Mesenchymal stem cell (in vitro differentiated cells and primary cell): ENCODE results near the gene FXYD1.
A peak's percentile ranks its signal among the peaks of the same experiment; 100 is the strongest.

Source experiments
- DNase-seq: peaks from one replicate; pipeline ENCODE4 v3.0.0-alpha.2; 2013
- H2AFZ ChIP-seq: one replicate; pipeline ENCODE4 v1.6.1; 2013; ENCODE audit warnings: low read depth, mild to moderate bottlenecking, control low read depth, inconsistent platforms, low read length, moderate library complexity
- H2AK5ac ChIP-seq: 2 replicates; pipeline ENCODE4 v1.6.1; 2013; ENCODE audit warnings: low read length, moderate library complexity, mild to moderate bottlenecking, inconsistent platforms; ENCODE audit not compliant: severe bottlenecking
- H2BK120ac ChIP-seq: one replicate; pipeline ENCODE4 v1.6.1; 2013; ENCODE audit warnings: low read depth, mild to moderate bottlenecking, inconsistent platforms, low read length, moderate library complexity
- H2BK12ac ChIP-seq, 2 experiments: one replicate each; pipeline ENCODE4 v1.6.1; 2013; ENCODE audit warnings: inconsistent platforms in 2 of 2, low read length in 2 of 2, mild to moderate bottlenecking in 2 of 2, moderate library complexity in 2 of 2, control low read depth in 1 of 2
- H2BK15ac ChIP-seq: one replicate; pipeline ENCODE4 v1.6.1; 2013; ENCODE audit warnings: mild to moderate bottlenecking, low read depth, inconsistent platforms; ENCODE audit not compliant: poor library complexity, severe bottlenecking
- H2BK5ac ChIP-seq: 2 replicates; pipeline ENCODE4 v1.6.1; 2013; ENCODE audit warnings: low read depth, mild to moderate bottlenecking, low read length, control low read depth, inconsistent platforms; ENCODE audit not compliant: poor library complexity, severe bottlenecking
- H3K14ac ChIP-seq, 2 experiments: one replicate each; pipeline ENCODE4 v1.6.1; 2013; ENCODE audit warnings: inconsistent platforms in 2 of 2, low read length in 2 of 2, control low read depth in 1 of 2, mild to moderate bottlenecking in 1 of 2, moderate library complexity in 1 of 2
- H3K18ac ChIP-seq, 2 experiments: one replicate each; pipeline ENCODE4 v1.6.1; 2013; ENCODE audit warnings: inconsistent platforms in 2 of 2, low read length in 2 of 2, control low read depth in 1 of 2, low read depth in 1 of 2, mild to moderate bottlenecking in 1 of 2
- H3K23ac ChIP-seq, 2 experiments: one replicate each; pipeline ENCODE4 v1.6.1; 2013; ENCODE audit warnings: inconsistent platforms in 2 of 2, low read length in 2 of 2, mild to moderate bottlenecking in 2 of 2, moderate library complexity in 2 of 2, control low read depth in 1 of 2
- H3K27ac ChIP-seq: 2 replicates; pipeline ENCODE4 v1.5.1; 2013; ENCODE audit warnings: mild to moderate bottlenecking, moderate library complexity, low read length, control low read depth, inconsistent platforms; ENCODE audit not compliant: poor library complexity, severe bottlenecking
- H3K27me3 ChIP-seq, 2 experiments: 2 replicates each; pipeline versions ENCODE4 v1.6.1 to v1.7.0; 2013; ENCODE audit warnings: low read length in 2 of 2, mild to moderate bottlenecking in 2 of 2, moderate library complexity in 2 of 2, control low read depth in 1 of 2, inconsistent platforms in 1 of 2; ENCODE audit not compliant: control insufficient read depth in 1 of 2, insufficient read depth in 1 of 2
- H3K36me3 ChIP-seq, 2 experiments: 2 replicates each; pipeline versions ENCODE4 v1.6.1 to v1.7.0; 2013; ENCODE audit warnings: low read length in 2 of 2, control low read depth in 1 of 2, inconsistent platforms in 1 of 2, low read depth in 1 of 2, mild to moderate bottlenecking in 1 of 2; ENCODE audit not compliant: insufficient read depth in 2 of 2, control insufficient read depth in 1 of 2
- H3K4ac ChIP-seq, 2 experiments: one replicate each; pipeline ENCODE4 v1.6.1; 2013; ENCODE audit warnings: inconsistent platforms in 2 of 2, low read length in 2 of 2, mild to moderate bottlenecking in 2 of 2, moderate library complexity in 2 of 2, control low read depth in 1 of 2, low read depth in 1 of 2
- H3K4me1 ChIP-seq: 2 replicates; pipeline ENCODE4 v1.6.1; 2013; ENCODE audit warnings: low read depth, low read length, control low read depth; ENCODE audit not compliant: control insufficient read depth, insufficient read depth
- H3K4me2 ChIP-seq: 2 replicates; pipeline ENCODE4 v1.6.1; 2013; ENCODE audit warnings: low read length, mild to moderate bottlenecking, inconsistent platforms; ENCODE audit not compliant: poor library complexity, severe bottlenecking
- H3K4me3 ChIP-seq, 2 experiments: 2 replicates each; pipeline versions ENCODE4 v1.5.1 to v1.7.0; 2013; ENCODE audit warnings: low read length in 2 of 2, mild to moderate bottlenecking in 2 of 2, control low read depth in 1 of 2, low read depth in 1 of 2; ENCODE audit not compliant: insufficient read depth in 1 of 2
- H3K79me1 ChIP-seq: replicated peaks from 2 replicates; pipeline ENCODE4 v1.6.1; 2013; ENCODE audit warnings: mild to moderate bottlenecking, control low read depth, low read length, inconsistent platforms; ENCODE audit not compliant: poor library complexity, severe bottlenecking
- H3K9ac ChIP-seq: 2 replicates; pipeline ENCODE4 v1.7.0; 2013; ENCODE audit warnings: mild to moderate bottlenecking, low read length, moderate library complexity
- H3K9me3 ChIP-seq: 2 replicates; pipeline ENCODE4 v1.7.0; 2013; ENCODE audit warnings: mild to moderate bottlenecking, low read length; ENCODE audit not compliant: control insufficient read depth
- H4K8ac ChIP-seq: one replicate; pipeline ENCODE4 v1.6.1; 2013; ENCODE audit warnings: inconsistent platforms, mild to moderate bottlenecking, low read length, moderate library complexity
- H4K91ac ChIP-seq: one replicate; pipeline ENCODE4 v1.6.1; 2013; ENCODE audit warnings: mild to moderate bottlenecking, low read length, inconsistent platforms
- WGBS: methylation state at CpG from one replicate; pipeline ENCODE4 v1.1.7; 2013; ENCODE audit warnings: mixed read lengths; 5-methylcytosine and 5-hydroxymethylcytosine counted together

The FXYD1 gene

GRCh38 chr19:35143231-35143715, 4.6 kb downstream of the FXYD1 start, which contains the start of gene FXYD7:
Gene FXYD7, plus strand, starts transcription at chr19:35143255. Its CDS starts 79 bp downstream, at chr19:35143334.
- no peak for DNase-seq
- H3K27me3 ChIP-seq, result peaks cover 4 to 51% of the 10 kb centered on the region in 2 experiments
- peak within 1 kb of the TSS; percentile 28 for H2AK5ac ChIP-seq
- H3K4me1 ChIP-seq, result peaks cover 43% of the 10 kb centered on the region
- no peak within 1 kb of the TSS for H2BK15ac ChIP-seq
- no peak within 1 kb of the TSS for H3K14ac ChIP-seq
- H3K4me2 ChIP-seq, result peak within 1 kb of the TSS; percentile 50
- no peak within 1 kb of the TSS for H3K9ac ChIP-seq
- no peak within 1 kb of the TSS for H2BK120ac ChIP-seq
- no peak within 1 kb of the TSS for H3K23ac ChIP-seq
- H3K18ac ChIP-seq, result no peak within 1 kb of the TSS
- H2BK12ac ChIP-seq, result peak within 1 kb of the TSS in 1 of 2 experiments; percentile 40
- no peak within 1 kb of the TSS for H4K91ac ChIP-seq
- H2BK5ac ChIP-seq, result no peak within 1 kb of the TSS
- peak within 1 kb of the TSS; percentile 32 for H2AFZ ChIP-seq
- peak within 1 kb of the TSS in 1 of 2 experiments; percentile 12 for H3K4me3 ChIP-seq
- H3K79me1 ChIP-seq, result no peaks in the 10 kb centered on the region
- no peak within 1 kb of the TSS for H3K4ac ChIP-seq
- no peaks in the 10 kb centered on the region for H3K9me3 ChIP-seq
- H4K8ac ChIP-seq, result no peak within 1 kb of the TSS
- 10% methylated on average over 29 of the region's 31 CpGs for WGBS
- no peaks in the 10 kb centered on the region for H3K36me3 ChIP-seq
- no peak within 1 kb of the TSS for H3K27ac ChIP-seq

- Histone ChIP-seq H2AFZ (no peak overlapping the region), H3K4me2 (no peak overlapping the region), H2AK5ac (no peak overlapping the region), H3K27ac (no peak overlapping the region), H3K79me1 (no peaks in the 10 kb centered on the region), H3K18ac (no peak overlapping the region), H3K36me3 (no peaks in the 10 kb centered on the region), H4K8ac (no peak overlapping the region), H2BK12ac (no peak overlapping the region), H3K9ac (no peak overlapping the region), H3K4ac (no peak overlapping the region), H3K27me3 (peaks cover 4 to 50% of the 10 kb centered on the region in 2 experiments), H2BK120ac (no peak overlapping the region), H3K23ac (no peak overlapping the region), H4K91ac (no peak overlapping the region), H3K9me3 (no peaks in the 10 kb centered on the region), H3K4me3 (no peak overlapping the region), H2BK15ac (no peak overlapping the region), H2BK5ac (no peak overlapping the region), H3K14ac (no peak overlapping the region), H3K4me1 (peaks cover 42% of the 10 kb centered on the region)
- 22% methylated on average over 3 of the region's 3 CpGs for WGBS
- DNase-seq, result no peak
Observed at GRCh38 chr19:35143818-35144217, 5.2 kb downstream of the FXYD1 start.

GRCh38 chr19:35144259-35144599, 5.6 kb downstream of the FXYD1 start:
- H3K27ac ChIP-seq, result no peak overlapping the region
- no peak overlapping the region for H2BK12ac ChIP-seq
- H3K4ac ChIP-seq, result no peak overlapping the region
- H2AK5ac ChIP-seq, result no peak overlapping the region
- WGBS, result 25% methylated on average over 6 of the region's 6 CpGs
- H3K36me3 ChIP-seq, result no peaks in the 10 kb centered on the region
- H3K23ac ChIP-seq, result no peak overlapping the region
- H3K14ac ChIP-seq, result no peak overlapping the region
- peaks cover 38% of the 10 kb centered on the region for H3K4me1 ChIP-seq
- H3K9me3 ChIP-seq, result no peaks in the 10 kb centered on the region
- no peak overlapping the region for H3K9ac ChIP-seq
- no peak overlapping the region for H3K4me2 ChIP-seq
- no peak overlapping the region for H3K18ac ChIP-seq
- no peak overlapping the region for H2BK5ac ChIP-seq
- H2BK15ac ChIP-seq, result no peak overlapping the region
- no peak overlapping the region for H3K4me3 ChIP-seq
- no peak overlapping the region for H2BK120ac ChIP-seq
- H2AFZ ChIP-seq, result no peak overlapping the region
- no peak overlapping the region for H4K91ac ChIP-seq
- peaks cover 4 to 46% of the 10 kb centered on the region in 2 experiments for H3K27me3 ChIP-seq
- no peak overlapping the region for H4K8ac ChIP-seq
- no peaks in the 10 kb centered on the region for H3K79me1 ChIP-seq
- DNase-seq, result no peak

GRCh38 chr19:35144600-35145436, 6.2 kb downstream of the FXYD1 start:
- Histone ChIP-seq H2AFZ (no peak overlapping the region), H3K9ac (no peak overlapping the region), H3K14ac (no peak overlapping the region), H2AK5ac (no peak overlapping the region), H3K4me2 (no peak overlapping the region), H2BK5ac (no peak overlapping the region), H4K91ac (no peak overlapping the region), H3K36me3 (no peaks in the 10 kb centered on the region), H3K4me3 (no peak overlapping the region), H3K23ac (no peak overlapping the region), H3K4me1 (peaks cover 34% of the 10 kb centered on the region), H2BK12ac (no peak overlapping the region), H4K8ac (no peak overlapping the region), H2BK120ac (no peak overlapping the region), H3K18ac (no peak overlapping the region), H3K27me3 (peaks cover 4 to 42% of the 10 kb centered on the region in 2 experiments), H3K9me3 (no peaks in the 10 kb centered on the region), H3K27ac (no peak overlapping the region), H3K79me1 (no peaks in the 10 kb centered on the region), H2BK15ac (no peak overlapping the region), H3K4ac (no peak overlapping the region)
- WGBS, result 20% methylated on average over 10 of the region's 15 CpGs
- no peak for DNase-seq
